Right lobe of liver (tissue), 4 donors: Measurements from ENCODE around the gene CHERP.

Experiments used
- CTCF ChIP-seq, 4 donors: fragments of 200-600 bp in 3 of 4; fragments of 450-650 bp in 1 of 4; IDR thresholded peaks; one replicate each; pipeline versions ENCODE4 v1.5.1 to v1.8.0; 2016 to 2022; ENCODE audit warnings: antibody characterized with exemption in 4 of 4, mild to moderate bottlenecking in 2 of 4
- POLR2A ChIP-seq: fragments of 450-650 bp; IDR thresholded peaks from one replicate; pipeline ENCODE4 v1.6.1; 2017; ENCODE audit warnings: antibody characterized with exemption, mild to moderate bottlenecking
- donor health status: DM: no; HTN: no; CAD: no.
- donor health status: DM: no; HTN: no; CAD: no.
- donor health status: DM: no; HTN: yes; CAD: no.

GRCh38 chr19:16590876-16591802 lies 48.9 kb upstream of the CHERP start:
- no peak for TF ChIP-seq POLR2A
- TF ChIP-seq CTCF (IDR thresholded peaks at IDR 0.05) = no peak
